Fibroblast of villous mesenchyme (primary cell): ENCODE measurements around the gene MIR17HG. TPM values are rescaled to one million over a fixed set of nuclear protein-coding genes. Genes with fewer than 3 reads are reported as not detected.

Experiments used
- DNase-seq: peaks from one replicate; pipeline ENCODE4 v3.0.0-alpha.2; 2010; ENCODE audit warnings: low read depth
- H3K4me3 ChIP-seq: 2 replicates; pipeline ENCODE4 v1.5.1; 2011; ENCODE audit warnings: low read depth, mild to moderate bottlenecking, low read length
- CTCF ChIP-seq: IDR thresholded peaks from 2 replicates; pipeline ENCODE4 v1.5.1; 2012; ENCODE audit warnings: low read depth, mild to moderate bottlenecking, low read length; ENCODE audit not compliant: insufficient read depth
- total RNA-seq: library from RNA; depleted of rRNA; stranded (reverse); fragments of >200 nt; gene quantifications from 2 replicates; pipeline ENCODE4 v1.2.3, GENCODE V29; 2012

MIR17HG gene
- total RNA-seq, 1 donor = 3.9 TPM

GRCh38 chr13:91308299-91308698, 39.2 kb upstream of the MIR17HG start:
- no peak for DNase-seq
- peak; percentile 10 for TF ChIP-seq CTCF
- no peak overlapping the region for H3K4me3 ChIP-seq

- H3K4me3 ChIP-seq = no peak overlapping the region
- TF ChIP-seq CTCF = no peak
- no peak for DNase-seq
Measured at GRCh38 chr13:91311491-91311890, 36.0 kb upstream of the MIR17HG start.

- no peak for TF ChIP-seq CTCF
- no peak overlapping the region for H3K4me3 ChIP-seq
- no peak for DNase-seq
Measured at GRCh38 chr13:91312324-91312723, 35.2 kb upstream of the MIR17HG start.

- DNase-seq = peak; percentile 5
- peak; percentile 54 for TF ChIP-seq CTCF
- H3K4me3 ChIP-seq = no peak overlapping the region
Measured at GRCh38 chr13:91313103-91313502, 34.4 kb upstream of the MIR17HG start.

GRCh38 chr13:91313581-91313980, 33.9 kb upstream of the MIR17HG start:
- no peak for TF ChIP-seq CTCF
- DNase-seq = no peak

GRCh38 chr13:91314888-91315287, 32.6 kb upstream of the MIR17HG start:
- no peak for TF ChIP-seq CTCF

More at GRCh38 chr13:91313581-91313980, 33.9 kb upstream of the MIR17HG start:
- H3K4me3 ChIP-seq = no peak overlapping the region

GRCh38 chr13:91318886-91319285, 28.6 kb upstream of the MIR17HG start:
- DNase-seq = no peak
- H3K4me3 ChIP-seq = no peak overlapping the region
- no peak for TF ChIP-seq CTCF

More at GRCh38 chr13:91314888-91315287, 32.6 kb upstream of the MIR17HG start:
- no peak overlapping the region for H3K4me3 ChIP-seq
- no peak for DNase-seq
